Keratinocyte (primary cell): Measurements from ENCODE around the gene ANKRD26. TPM values are rescaled to one million over a fixed set of nuclear protein-coding genes. Genes with fewer than 3 reads are reported as not detected.

Source experiments
- DNase-seq: peaks from one replicate; pipeline ENCODE4 v3.0.0-alpha.2; 2011; ENCODE audit warnings: low read depth, missing footprints, low spot score
- FAIRE-seq: peaks from 2 replicates; lab custom pipeline; 2011; peaks lifted over from hg19 to GRCh38; lab: Jason Lieb, UNC
- H2AFZ ChIP-seq: 2 replicates; pipeline ENCODE4 v1.6.0; 2012; ENCODE audit warnings: low read length, control low read depth, inconsistent platforms; ENCODE audit not compliant: control insufficient read depth
- H3K27ac ChIP-seq: 2 replicates; pipeline ENCODE4 v1.5.1; 2011; ENCODE audit warnings: low read length; ENCODE audit not compliant: control insufficient read depth, insufficient read depth
- H3K27me3 ChIP-seq: 3 replicates; pipeline ENCODE4 v1.6.0; 2011; ENCODE audit warnings: low read length; ENCODE audit not compliant: control insufficient read depth, insufficient read depth; ENCODE audit errors: extremely low read depth
- H3K36me3 ChIP-seq, 2 experiments: 2 replicates in 1 of 2; 3 replicates in 1 of 2; pipeline ENCODE4 v1.5.1; 2011; ENCODE audit warnings: low read length in 2 of 2, mild to moderate bottlenecking in 1 of 2; ENCODE audit not compliant: control insufficient read depth in 2 of 2, insufficient read depth in 2 of 2; ENCODE audit errors: extremely low read depth in 1 of 2
- H3K4me1 ChIP-seq: 3 replicates; pipeline ENCODE4 v1.5.1; 2011; ENCODE audit warnings: low read length; ENCODE audit not compliant: control insufficient read depth, insufficient read depth; ENCODE audit errors: extremely low read depth
- H3K4me2 ChIP-seq: 3 replicates; pipeline ENCODE4 v1.6.0; 2011; ENCODE audit warnings: low read depth, low read length; ENCODE audit not compliant: control insufficient read depth, insufficient read depth; ENCODE audit errors: extremely low read depth
- H3K4me3 ChIP-seq, 3 experiments: fragments of 200-600 bp in 1 of 3; sonication (generic) in 1 of 3; 2 replicates in 2 of 3; 3 replicates in 1 of 3; pipeline ENCODE4 v1.5.1; 2011 to 2016; ENCODE audit warnings: low read length in 3 of 3, mild to moderate bottlenecking in 3 of 3, control low read depth in 2 of 3, inconsistent platforms in 1 of 3, low read depth in 1 of 3, mixed read lengths in 1 of 3, mixed run types in 1 of 3, moderate library complexity in 1 of 3; ENCODE audit not compliant: control insufficient read depth in 2 of 3, insufficient read depth in 2 of 3; ENCODE audit errors: extremely low read depth in 1 of 3
- H3K79me2 ChIP-seq: 2 replicates; pipeline ENCODE4 v1.6.0; 2012; ENCODE audit warnings: low read length; ENCODE audit not compliant: control insufficient read depth, insufficient read depth
- H3K9ac ChIP-seq: 3 replicates; pipeline ENCODE4 v1.6.0; 2011; ENCODE audit warnings: low read length; ENCODE audit not compliant: control insufficient read depth, insufficient read depth; ENCODE audit errors: extremely low read depth
- H3K9me1 ChIP-seq: 3 replicates; pipeline ENCODE4 v1.6.0; 2011; ENCODE audit warnings: low read length; ENCODE audit not compliant: control insufficient read depth, insufficient read depth; ENCODE audit errors: extremely low read depth
- H3K9me3 ChIP-seq: 2 replicates; pipeline ENCODE4 v1.5.1; 2012; ENCODE audit warnings: low read depth, low read length; ENCODE audit not compliant: control insufficient read depth
- H4K20me1 ChIP-seq: 3 replicates; pipeline ENCODE4 v1.6.0; 2011; ENCODE audit warnings: low read length; ENCODE audit not compliant: control insufficient read depth, insufficient read depth; ENCODE audit errors: extremely low read depth
- EZH2 ChIP-seq: IDR thresholded peaks from one replicate; pipeline ENCODE4 v1.6.1; 2012; ENCODE audit warnings: inconsistent platforms, mild to moderate bottlenecking, low read length, moderate library complexity
- dilution Hi-C: fragments of 300-500 bp; cut with MboI; formaldehyde crosslinking; loops from one replicate; pipeline ENCODE4 v1.7.0; 2020; ENCODE audit warnings: low sequenced_read_pairs; ENCODE audit not compliant: extremely low pct_ligation_motif_present
- polyA plus RNA-seq, 5 experiments: library from polyadenylated mRNA; depleted of rRNA in 3 of 5; stranded (reverse) in 3 of 5; stranded (forward) in 1 of 5; unstranded in 1 of 5; fragments of >200 nt; gene quantifications; 1 replicate in 1 of 5; 2 replicates in 3 of 5; 3 replicates in 1 of 5; pipeline versions ENCODE4 v1.2.1 to v1.2.3, GENCODE V29; 2011 to 2012; ENCODE audit warnings: missing spikeins in 2 of 5, low read depth in 1 of 5, low replicate concordance in 1 of 5
- TF ChIP-seq, protein P1 (sequence below), 3 experiments: IDR thresholded peaks in 1 of 3; conservative IDR thresholded peaks in 1 of 3; optimal IDR thresholded peaks in 1 of 3; 2 replicates in 2 of 3; 3 replicates in 1 of 3; pipeline versions ENCODE3 to v1.5.1; 2011; ENCODE audit warnings: low read length in 3 of 3, mild to moderate bottlenecking in 3 of 3, moderate library complexity in 2 of 3, control low read depth in 1 of 3, inconsistent platforms in 1 of 3; ENCODE audit not compliant: insufficient read depth in 2 of 3; ENCODE audit errors: extremely low read depth in 1 of 3

The ANKRD26 gene
- polyA plus RNA-seq, 1 donor (not counting 4 experiments of a cell fraction or from before 2014, with no cell fraction given): 3.3 TPM

GRCh38 chr10:27041196-27041595, 59.1 kb downstream of the ANKRD26 start:
- no peak overlapping the region for H3K9ac ChIP-seq
- peaks cover 0 to 7% of the 10 kb centered on the region in 2 experiments for H3K36me3 ChIP-seq
- TF ChIP-seq EZH2: no peak
- TF ChIP-seq, protein P1, sequence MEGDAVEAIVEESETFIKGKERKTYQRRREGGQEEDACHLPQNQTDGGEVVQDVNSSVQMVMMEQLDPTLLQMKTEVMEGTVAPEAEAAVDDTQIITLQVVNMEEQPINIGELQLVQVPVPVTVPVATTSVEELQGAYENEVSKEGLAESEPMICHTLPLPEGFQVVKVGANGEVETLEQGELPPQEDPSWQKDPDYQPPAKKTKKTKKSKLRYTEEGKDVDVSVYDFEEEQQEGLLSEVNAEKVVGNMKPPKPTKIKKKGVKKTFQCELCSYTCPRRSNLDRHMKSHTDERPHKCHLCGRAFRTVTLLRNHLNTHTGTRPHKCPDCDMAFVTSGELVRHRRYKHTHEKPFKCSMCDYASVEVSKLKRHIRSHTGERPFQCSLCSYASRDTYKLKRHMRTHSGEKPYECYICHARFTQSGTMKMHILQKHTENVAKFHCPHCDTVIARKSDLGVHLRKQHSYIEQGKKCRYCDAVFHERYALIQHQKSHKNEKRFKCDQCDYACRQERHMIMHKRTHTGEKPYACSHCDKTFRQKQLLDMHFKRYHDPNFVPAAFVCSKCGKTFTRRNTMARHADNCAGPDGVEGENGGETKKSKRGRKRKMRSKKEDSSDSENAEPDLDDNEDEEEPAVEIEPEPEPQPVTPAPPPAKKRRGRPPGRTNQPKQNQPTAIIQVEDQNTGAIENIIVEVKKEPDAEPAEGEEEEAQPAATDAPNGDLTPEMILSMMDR (optimal IDR thresholded peaks at IDR 0.05 in 1 of 3, IDR thresholded peaks at IDR 0.05 in 1 of 3, conservative IDR thresholded peaks at IDR 0.05 in 1 of 3; ENCODE audit: extremely low read depth in 1 of 3, insufficient read depth in 2 of 3, low read length in 3 of 3): no peak
- no peaks in the 10 kb centered on the region for H4K20me1 ChIP-seq
- dilution Hi-C loops: no loop called here
- H3K79me2 ChIP-seq: no peaks in the 10 kb centered on the region
- H3K27me3 ChIP-seq: no peaks in the 10 kb centered on the region
- no peak overlapping the region for H3K4me2 ChIP-seq
- no peak for FAIRE-seq
- H3K9me1 ChIP-seq: no peaks in the 10 kb centered on the region
- H3K4me1 ChIP-seq: no peaks in the 10 kb centered on the region
- H3K9me3 ChIP-seq: no peaks in the 10 kb centered on the region
- no peak for DNase-seq
- no peak overlapping the region for H2AFZ ChIP-seq
- no peak overlapping the region for H3K4me3 ChIP-seq
- no peak overlapping the region for H3K27ac ChIP-seq

GRCh38 chr10:27038168-27038567, 62.1 kb downstream of the ANKRD26 start:
- H3K9me1 ChIP-seq: no peaks in the 10 kb centered on the region
- FAIRE-seq (peak; percentile 59), DNase-seq (no peak)
- dilution Hi-C loops: no loop called here
- H3K4me1 ChIP-seq: no peaks in the 10 kb centered on the region
- no peak overlapping the region for H2AFZ ChIP-seq
- TF ChIP-seq EZH2: no peak
- TF ChIP-seq, protein P1 (optimal IDR thresholded peaks at IDR 0.05 in 1 of 3, IDR thresholded peaks at IDR 0.05 in 1 of 3, conservative IDR thresholded peaks at IDR 0.05 in 1 of 3; ENCODE audit: extremely low read depth in 1 of 3, insufficient read depth in 2 of 3, low read length in 3 of 3): no peak
- H3K36me3 ChIP-seq: peaks cover 0 to 7% of the 10 kb centered on the region in 2 experiments
- H3K27ac ChIP-seq: no peak overlapping the region
- H3K9ac ChIP-seq: no peak overlapping the region
- no peak overlapping the region for H3K4me2 ChIP-seq
- H4K20me1 ChIP-seq: no peaks in the 10 kb centered on the region
- no peaks in the 10 kb centered on the region for H3K79me2 ChIP-seq
- no peaks in the 10 kb centered on the region for H3K9me3 ChIP-seq
- no peaks in the 10 kb centered on the region for H3K27me3 ChIP-seq
- H3K4me3 ChIP-seq: no peak overlapping the region
